HEK293 (cell line): ENCODE results near the gene STAMBPL1.

Experiments used
- FEZF1 ChIP-seq: fragments of 450-650 bp; formaldehyde crosslinking; IDR thresholded peaks from 2 replicates; pipeline ENCODE4 v1.5.1; 2016; ENCODE audit warnings: missing biosample characterization, missing genetic modification characterization
- MYNN ChIP-seq: fragments of 450-650 bp; formaldehyde crosslinking; IDR thresholded peaks from 2 replicates; pipeline ENCODE4 v1.5.1; 2016; ENCODE audit warnings: missing biosample characterization, missing genetic modification characterization, borderline replicate concordance
- ZNF155 ChIP-seq: fragments of 450-650 bp; formaldehyde crosslinking; IDR thresholded peaks from 2 replicates; pipeline ENCODE4 v1.5.1; 2016; ENCODE audit warnings: missing biosample characterization, missing genetic modification characterization

- TF ChIP-seq FEZF1 (tag by site-specific recombination) (no peak), MYNN (tag by site-specific recombination) (no peak), ZNF155 (tag by site-specific recombination) (no peak)
Measured at GRCh38 chr10:88843171-88843570, 36.9 kb upstream of the STAMBPL1 start.
